Measurements from ENCODE around the gene GPR55. TPM values are rescaled to one million over a fixed set of nuclear protein-coding genes. Genes with fewer than 3 reads are reported as not detected.

The GPR55 gene
- total RNA-seq, 1 experiment from 2014 or later: 0.19 TPM

DNA sequence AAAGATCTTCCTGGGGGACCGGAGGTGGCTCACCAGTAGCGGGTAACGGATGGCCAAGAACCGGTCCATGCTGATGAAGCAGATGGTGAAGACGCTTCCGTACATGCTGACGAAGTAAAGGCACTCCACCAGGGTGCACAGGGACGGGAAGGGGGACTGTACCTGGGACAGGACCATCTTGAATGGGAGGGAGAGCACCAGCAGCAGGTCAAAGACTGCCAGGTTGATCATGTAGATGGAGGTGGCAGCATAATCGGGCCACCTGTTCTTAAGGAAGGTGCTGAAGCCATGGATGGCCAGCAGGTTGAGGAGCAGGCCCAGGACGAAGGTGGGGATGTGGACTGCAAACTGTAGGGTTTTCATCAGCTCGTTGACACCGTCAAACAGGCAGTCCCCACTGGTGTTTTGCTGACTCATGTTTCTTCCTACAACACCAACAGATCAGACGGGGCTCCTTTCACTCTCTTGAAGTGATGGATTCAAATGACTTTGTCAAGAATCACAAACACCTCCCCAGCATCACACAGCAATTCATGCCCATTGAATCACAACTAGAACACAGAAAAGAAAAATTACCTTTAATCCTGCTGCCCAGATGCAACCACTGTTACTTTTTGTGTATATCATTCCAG lies 14.4 kb downstream of the GPR55 start:
- ChIA-PET CTCF (no interaction called here), POLR2A (ENCODE audit: low non-redundant PET) (no interaction called here)
- no peaks in the 10 kb centered on the region for H3K9me3 ChIP-seq (ENCODE audit: low read depth, low read length, poor library complexity, severe bottlenecking)
- no peak overlapping the region for H3K4me3 ChIP-seq (ENCODE audit: low read depth, low read length, poor library complexity, severe bottlenecking)
- no peak for DNase-seq (ENCODE audit: low spot score)
- TF ChIP-seq, protein P1, sequence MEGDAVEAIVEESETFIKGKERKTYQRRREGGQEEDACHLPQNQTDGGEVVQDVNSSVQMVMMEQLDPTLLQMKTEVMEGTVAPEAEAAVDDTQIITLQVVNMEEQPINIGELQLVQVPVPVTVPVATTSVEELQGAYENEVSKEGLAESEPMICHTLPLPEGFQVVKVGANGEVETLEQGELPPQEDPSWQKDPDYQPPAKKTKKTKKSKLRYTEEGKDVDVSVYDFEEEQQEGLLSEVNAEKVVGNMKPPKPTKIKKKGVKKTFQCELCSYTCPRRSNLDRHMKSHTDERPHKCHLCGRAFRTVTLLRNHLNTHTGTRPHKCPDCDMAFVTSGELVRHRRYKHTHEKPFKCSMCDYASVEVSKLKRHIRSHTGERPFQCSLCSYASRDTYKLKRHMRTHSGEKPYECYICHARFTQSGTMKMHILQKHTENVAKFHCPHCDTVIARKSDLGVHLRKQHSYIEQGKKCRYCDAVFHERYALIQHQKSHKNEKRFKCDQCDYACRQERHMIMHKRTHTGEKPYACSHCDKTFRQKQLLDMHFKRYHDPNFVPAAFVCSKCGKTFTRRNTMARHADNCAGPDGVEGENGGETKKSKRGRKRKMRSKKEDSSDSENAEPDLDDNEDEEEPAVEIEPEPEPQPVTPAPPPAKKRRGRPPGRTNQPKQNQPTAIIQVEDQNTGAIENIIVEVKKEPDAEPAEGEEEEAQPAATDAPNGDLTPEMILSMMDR (conservative IDR thresholded peaks at IDR 0.05; ENCODE audit: low read depth, low read length): no peak
- no peak for TF ChIP-seq EZH2 (IDR thresholded peaks at IDR 0.05; ENCODE audit: borderline replicate concordance, low read depth, low read length, poor library complexity, severe bottlenecking)
- intact Hi-C loops (cut with micrococcal nuclease; ENCODE audit: unreplicated experiment): no loop called here
- no peaks in the 10 kb centered on the region for H3K36me3 ChIP-seq (ENCODE audit: insufficient read depth, low read length, poor library complexity, severe bottlenecking)
- H3K4me1 ChIP-seq (ENCODE audit: insufficient read depth, low read length, poor library complexity, severe bottlenecking): peaks cover 14% of the 10 kb centered on the region
- H3K27ac ChIP-seq (ENCODE audit: low read depth, low read length, poor library complexity, severe bottlenecking): no peak overlapping the region
- no peaks in the 10 kb centered on the region for H3K27me3 ChIP-seq (replicated peaks; ENCODE audit: insufficient read depth, low read depth, low read length, poor library complexity)
- BruUV-seq (replicated peaks): no TSS peak

DNA sequence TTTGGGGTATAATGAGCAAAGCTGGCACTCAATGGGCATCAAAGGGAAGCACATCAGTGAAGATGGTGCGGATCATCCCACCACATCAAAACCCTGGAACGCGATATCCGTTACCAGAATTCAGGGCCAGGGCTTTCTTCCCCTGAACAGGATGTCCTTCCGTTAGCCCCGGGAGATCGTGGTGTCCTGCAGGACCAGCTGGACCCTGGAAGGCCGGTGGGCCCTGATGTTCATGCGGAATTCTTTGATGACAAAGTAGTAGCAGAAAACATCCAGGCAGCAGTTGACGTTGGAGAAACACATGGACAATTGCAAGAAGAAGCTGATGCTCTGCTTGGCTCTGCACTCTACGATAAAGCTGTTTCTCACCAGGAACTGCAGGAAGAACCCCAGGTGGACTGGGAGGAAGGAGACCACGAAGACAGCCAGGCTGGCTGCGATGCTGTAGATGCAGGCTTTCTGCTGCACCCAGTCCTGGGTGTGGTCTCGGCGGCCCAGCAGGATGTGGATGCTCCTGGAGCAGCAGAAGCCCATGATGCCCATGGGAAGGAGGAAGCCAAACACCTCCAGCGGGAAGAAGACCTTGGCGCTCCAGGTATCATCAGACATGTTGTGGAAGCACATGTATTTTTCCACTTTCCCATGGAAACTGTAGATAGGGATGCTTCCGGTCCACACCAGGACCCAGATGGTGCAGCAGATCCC lies 15.0 kb downstream of the GPR55 start:
- H3K9me3 ChIP-seq (ENCODE audit: low read depth, low read length, poor library complexity, severe bottlenecking): no peaks in the 10 kb centered on the region
- H3K4me3 ChIP-seq (ENCODE audit: low read depth, low read length, poor library complexity, severe bottlenecking): no peak overlapping the region
- intact Hi-C loops (cut with micrococcal nuclease; ENCODE audit: unreplicated experiment): no loop called here
- H3K36me3 ChIP-seq (ENCODE audit: insufficient read depth, low read length, poor library complexity, severe bottlenecking): no peaks in the 10 kb centered on the region
- no peaks in the 10 kb centered on the region for H3K27me3 ChIP-seq (replicated peaks; ENCODE audit: insufficient read depth, low read depth, low read length, poor library complexity)
- no peak for TF ChIP-seq EZH2 (IDR thresholded peaks at IDR 0.05; ENCODE audit: borderline replicate concordance, low read depth, low read length, poor library complexity, severe bottlenecking)
- TF ChIP-seq, protein P1 (conservative IDR thresholded peaks at IDR 0.05; ENCODE audit: low read depth, low read length): no peak
- DNase-seq (ENCODE audit: low spot score): no peak
- peaks cover 14% of the 10 kb centered on the region for H3K4me1 ChIP-seq (ENCODE audit: insufficient read depth, low read length, poor library complexity, severe bottlenecking)
- POLR2A ChIA-PET (ENCODE audit: low non-redundant PET): no interaction called here
- BruUV-seq (replicated peaks): no TSS peak
- H3K27ac ChIP-seq (ENCODE audit: low read depth, low read length, poor library complexity, severe bottlenecking): no peak overlapping the region
- CTCF ChIA-PET: no interaction called here

DNA sequence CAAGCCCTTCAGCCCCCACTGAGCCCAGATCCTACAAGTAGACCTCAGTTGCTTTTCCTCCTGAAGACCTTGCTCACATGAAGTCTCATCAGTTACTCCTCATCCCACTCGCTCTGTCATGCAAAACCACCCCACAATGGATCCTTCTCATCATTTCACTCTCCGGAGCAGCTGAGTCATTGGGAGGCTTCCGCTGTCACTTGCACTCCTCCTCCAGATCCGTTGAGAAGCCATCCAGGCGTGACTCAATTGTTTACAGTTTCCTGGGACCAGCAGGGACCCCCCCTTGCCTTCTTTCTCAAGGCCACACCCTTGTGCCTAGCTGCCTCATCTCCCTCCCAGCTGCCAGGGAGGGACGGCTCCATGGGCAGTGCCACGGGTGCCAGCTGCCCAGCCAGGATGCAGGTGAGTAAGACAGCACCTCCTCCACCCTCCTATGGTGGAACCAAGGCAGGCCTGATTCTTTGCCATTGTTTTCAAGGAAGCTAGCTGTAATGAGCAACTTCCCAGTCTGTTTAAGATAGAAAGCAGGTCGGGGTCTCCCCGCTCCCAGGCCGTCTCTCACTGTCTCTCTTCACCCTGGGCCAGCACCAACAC lies 16.3 kb downstream of the GPR55 start:
- intact Hi-C loops (cut with micrococcal nuclease; ENCODE audit: unreplicated experiment): no loop called here
- BruUV-seq (replicated peaks): no TSS peak
- Histone ChIP-seq H3K4me1 (ENCODE audit: insufficient read depth, low read length, poor library complexity, severe bottlenecking) (peaks cover 14% of the 10 kb centered on the region), H3K27ac (ENCODE audit: low read depth, low read length, poor library complexity, severe bottlenecking) (peak overlapping the region; percentile 31), H3K36me3 (ENCODE audit: insufficient read depth, low read length, poor library complexity, severe bottlenecking) (no peaks in the 10 kb centered on the region), H3K27me3 (replicated peaks; ENCODE audit: insufficient read depth, low read depth, low read length, poor library complexity) (no peaks in the 10 kb centered on the region), H3K4me3 (ENCODE audit: low read depth, low read length, poor library complexity, severe bottlenecking) (no peak overlapping the region), H3K9me3 (ENCODE audit: low read depth, low read length, poor library complexity, severe bottlenecking) (no peaks in the 10 kb centered on the region)
- peak; percentile 87 for DNase-seq (ENCODE audit: low spot score)
- CTCF ChIA-PET: no interaction called here
- POLR2A ChIA-PET (ENCODE audit: low non-redundant PET): interaction anchor here (0.6 kb wide), 1 partner anchor 10 kb away, joined by 4 read pairs; no protein-coding TSS in a partner anchor
- TF ChIP-seq EZH2 (IDR thresholded peaks at IDR 0.05; ENCODE audit: borderline replicate concordance, low read depth, low read length, poor library complexity, severe bottlenecking): no peak
- TF ChIP-seq, protein P1 (conservative IDR thresholded peaks at IDR 0.05; ENCODE audit: low read depth, low read length): no peak

Data from A673 (cell line).